ENCODE measurements around the gene NOS1AP.
"Not testable (repeated sequence)": the region's sequence is repeated elsewhere in the genome, so short reads cannot be mapped to it uniquely, and the experiment has no call there.

Gene NOS1AP

GRCh38 chr1:162351246-162351842 lies 281.9 kb downstream of the NOS1AP start:
- Histone ChIP-seq H3K4me3 (ENCODE audit: insufficient read depth in 1 of 2, low read depth in 1 of 2, low read length in 2 of 2) (no peak overlapping the region), H3K9ac (ENCODE audit: low read length) (no peak overlapping the region), H2BK120ac (ENCODE audit: low read depth, low read length) (no peak overlapping the region), H2AK5ac (ENCODE audit: low read length, severe bottlenecking) (peak overlapping the region; percentile 31), H3K27me3 (ENCODE audit: control insufficient read depth in 1 of 2, insufficient read depth in 1 of 2, low read length in 2 of 2) (peaks cover 0 to 11% of the 10 kb centered on the region in 2 experiments), H2BK15ac (ENCODE audit: low read depth, poor library complexity, severe bottlenecking) (no peak overlapping the region), H4K91ac (ENCODE audit: low read length) (no peak overlapping the region), H4K8ac (ENCODE audit: low read length) (no peak overlapping the region), H3K27ac (ENCODE audit: low read length, poor library complexity, severe bottlenecking) (no peak overlapping the region), H2BK12ac (ENCODE audit: low read length in 2 of 2) (peak overlapping the region; percentile 14 to 16), H3K14ac (ENCODE audit: low read length in 2 of 2) (no peak overlapping the region), H3K18ac (ENCODE audit: low read depth in 1 of 2, low read length in 2 of 2) (peak overlapping the region in 1 of 2 experiments; percentile 0), H3K4me1 (ENCODE audit: control insufficient read depth, insufficient read depth, low read depth, low read length) (peaks cover 12% of the 10 kb centered on the region), H3K4me2 (ENCODE audit: low read length, poor library complexity, severe bottlenecking) (no peak overlapping the region), H3K79me1 (replicated peaks; ENCODE audit: low read length, poor library complexity, severe bottlenecking) (no peaks in the 10 kb centered on the region), H3K9me3 (ENCODE audit: control insufficient read depth, low read length) (no peaks in the 10 kb centered on the region), H3K4ac (ENCODE audit: low read depth in 1 of 2, low read length in 2 of 2) (peak overlapping the region in 1 of 2 experiments; percentile 7), H3K36me3 (ENCODE audit: control insufficient read depth in 1 of 2, insufficient read depth in 2 of 2, low read depth in 1 of 2, low read length in 2 of 2) (peaks cover 0 to 2% of the 10 kb centered on the region in 2 experiments), H2BK5ac (ENCODE audit: low read depth, low read length, poor library complexity, severe bottlenecking) (no peak overlapping the region), H3K23ac (ENCODE audit: low read length in 2 of 2) (no peak overlapping the region), H2AFZ (ENCODE audit: low read depth, low read length) (no peak overlapping the region)
- WGBS: 87% methylated on average over 6 of the region's 6 CpGs
- no peak for DNase-seq

- Histone ChIP-seq H3K4me1 (ENCODE audit: control insufficient read depth, insufficient read depth, low read depth, low read length) (peaks cover 12% of the 10 kb centered on the region), H2AK5ac (ENCODE audit: low read length, severe bottlenecking) (peak overlapping the region; percentile 20), H3K27me3 (ENCODE audit: control insufficient read depth in 1 of 2, insufficient read depth in 1 of 2, low read length in 2 of 2) (peaks cover 0 to 15% of the 10 kb centered on the region in 2 experiments)
- WGBS: 100% methylated on average over 3 of the region's 4 CpGs
- H2BK120ac ChIP-seq (ENCODE audit: low read depth, low read length); H3K36me3 ChIP-seq (ENCODE audit: control insufficient read depth in 1 of 2, insufficient read depth in 2 of 2, low read depth in 1 of 2, low read length in 2 of 2); H3K9ac ChIP-seq (ENCODE audit: low read length); H3K27ac ChIP-seq (ENCODE audit: low read length, poor library complexity, severe bottlenecking); H2AFZ ChIP-seq (ENCODE audit: low read depth, low read length); H3K4me2 ChIP-seq (ENCODE audit: low read length, poor library complexity, severe bottlenecking); H3K14ac ChIP-seq (ENCODE audit: low read length in 2 of 2); H4K91ac ChIP-seq (ENCODE audit: low read length); H3K4ac ChIP-seq (ENCODE audit: low read depth in 1 of 2, low read length in 2 of 2); H2BK12ac ChIP-seq (ENCODE audit: low read length in 2 of 2); DNase-seq; H2BK15ac ChIP-seq (ENCODE audit: low read depth, poor library complexity, severe bottlenecking); H2BK5ac ChIP-seq (ENCODE audit: low read depth, low read length, poor library complexity, severe bottlenecking); H3K23ac ChIP-seq (ENCODE audit: low read length in 2 of 2); H3K18ac ChIP-seq (ENCODE audit: low read depth in 1 of 2, low read length in 2 of 2); H4K8ac ChIP-seq (ENCODE audit: low read length); H3K4me3 ChIP-seq (ENCODE audit: insufficient read depth in 1 of 2, low read depth in 1 of 2, low read length in 2 of 2); H3K9me3 ChIP-seq (ENCODE audit: control insufficient read depth, low read length); H3K79me1 ChIP-seq (replicated peaks; ENCODE audit: low read length, poor library complexity, severe bottlenecking): not testable (repeated sequence)
These were observed 282.4 kb downstream of the NOS1AP start for GRCh38 chr1:162351874-162352273.

GRCh38 chr1:162353078-162353477 lies 283.6 kb downstream of the NOS1AP start:
- H2BK120ac ChIP-seq (ENCODE audit: low read depth, low read length): no peak overlapping the region
- no peak overlapping the region for H3K4me2 ChIP-seq (ENCODE audit: low read length, poor library complexity, severe bottlenecking)
- 75% methylated on average over 9 of the region's 9 CpGs for WGBS
- H3K79me1 ChIP-seq (replicated peaks; ENCODE audit: low read length, poor library complexity, severe bottlenecking): no peaks in the 10 kb centered on the region
- no peak overlapping the region for H4K91ac ChIP-seq (ENCODE audit: low read length)
- H3K9ac ChIP-seq (ENCODE audit: low read length): no peak overlapping the region
- no peak overlapping the region for H2BK15ac ChIP-seq (ENCODE audit: low read depth, poor library complexity, severe bottlenecking)
- no peak overlapping the region for H2AK5ac ChIP-seq (ENCODE audit: low read length, severe bottlenecking)
- H3K36me3 ChIP-seq (ENCODE audit: control insufficient read depth in 1 of 2, insufficient read depth in 2 of 2, low read depth in 1 of 2, low read length in 2 of 2): peaks cover 0 to 6% of the 10 kb centered on the region in 2 experiments
- no peak overlapping the region for H3K14ac ChIP-seq (ENCODE audit: low read length in 2 of 2)
- H3K18ac ChIP-seq (ENCODE audit: low read depth in 1 of 2, low read length in 2 of 2): peak overlapping the region; percentile 38 to 56
- no peak overlapping the region for H2BK5ac ChIP-seq (ENCODE audit: low read depth, low read length, poor library complexity, severe bottlenecking)
- peak overlapping the region in 1 of 2 experiments; percentile 83 for H2BK12ac ChIP-seq (ENCODE audit: low read length in 2 of 2)
- H4K8ac ChIP-seq (ENCODE audit: low read length): no peak overlapping the region
- H3K4me3 ChIP-seq (ENCODE audit: insufficient read depth in 1 of 2, low read depth in 1 of 2, low read length in 2 of 2): no peak overlapping the region
- H3K4me1 ChIP-seq (ENCODE audit: control insufficient read depth, insufficient read depth, low read depth, low read length): peaks cover 9% of the 10 kb centered on the region
- H3K23ac ChIP-seq (ENCODE audit: low read length in 2 of 2): no peak overlapping the region
- no peak for DNase-seq
- H3K27ac ChIP-seq (ENCODE audit: low read length, poor library complexity, severe bottlenecking): no peak overlapping the region
- H3K4ac ChIP-seq (ENCODE audit: low read depth in 1 of 2, low read length in 2 of 2): peak overlapping the region in 1 of 2 experiments; percentile 46
- no peak overlapping the region for H2AFZ ChIP-seq (ENCODE audit: low read depth, low read length)
- no peaks in the 10 kb centered on the region for H3K9me3 ChIP-seq (ENCODE audit: control insufficient read depth, low read length)
- peaks cover 0 to 16% of the 10 kb centered on the region in 2 experiments for H3K27me3 ChIP-seq (ENCODE audit: control insufficient read depth in 1 of 2, insufficient read depth in 1 of 2, low read length in 2 of 2)

- Histone ChIP-seq H3K9me3 (ENCODE audit: control insufficient read depth, low read length) (no peaks in the 10 kb centered on the region), H2AFZ (ENCODE audit: low read depth, low read length) (no peak overlapping the region), H3K27ac (ENCODE audit: low read length, poor library complexity, severe bottlenecking) (no peak overlapping the region), H3K79me1 (replicated peaks; ENCODE audit: low read length, poor library complexity, severe bottlenecking) (no peaks in the 10 kb centered on the region), H2BK120ac (ENCODE audit: low read depth, low read length) (no peak overlapping the region), H3K4me2 (ENCODE audit: low read length, poor library complexity, severe bottlenecking) (no peak overlapping the region), H4K91ac (ENCODE audit: low read length) (peak overlapping the region; percentile 70), H3K14ac (ENCODE audit: low read length in 2 of 2) (no peak overlapping the region), H3K23ac (ENCODE audit: low read length in 2 of 2) (no peak overlapping the region), H2BK5ac (ENCODE audit: low read depth, low read length, poor library complexity, severe bottlenecking) (no peak overlapping the region), H2AK5ac (ENCODE audit: low read length, severe bottlenecking) (peak overlapping the region; percentile 3), H3K4me3 (ENCODE audit: insufficient read depth in 1 of 2, low read depth in 1 of 2, low read length in 2 of 2) (no peak overlapping the region), H3K18ac (ENCODE audit: low read depth in 1 of 2, low read length in 2 of 2) (peak overlapping the region in 1 of 2 experiments; percentile 56), H4K8ac (ENCODE audit: low read length) (peak overlapping the region; percentile 91), H3K4me1 (ENCODE audit: control insufficient read depth, insufficient read depth, low read depth, low read length) (peaks cover 9% of the 10 kb centered on the region), H2BK15ac (ENCODE audit: low read depth, poor library complexity, severe bottlenecking) (no peak overlapping the region), H3K4ac (ENCODE audit: low read depth in 1 of 2, low read length in 2 of 2) (peak overlapping the region in 1 of 2 experiments; percentile 5), H3K27me3 (ENCODE audit: control insufficient read depth in 1 of 2, insufficient read depth in 1 of 2, low read length in 2 of 2) (peaks cover 0 to 16% of the 10 kb centered on the region in 2 experiments), H3K36me3 (ENCODE audit: control insufficient read depth in 1 of 2, insufficient read depth in 2 of 2, low read depth in 1 of 2, low read length in 2 of 2) (peaks cover 0 to 6% of the 10 kb centered on the region in 2 experiments), H2BK12ac (ENCODE audit: low read length in 2 of 2) (peak overlapping the region in 1 of 2 experiments; percentile 3), H3K9ac (ENCODE audit: low read length) (no peak overlapping the region)
- DNase-seq: peak; percentile 30
- 64% methylated on average over 5 of the region's 5 CpGs for WGBS
These were observed 284.2 kb downstream of the NOS1AP start for GRCh38 chr1:162353702-162354101.
